ENCODE measurements around the gene XYLT1.
"Not testable (repeated sequence)": the region's sequence is repeated elsewhere in the genome, so short reads cannot be mapped to it uniquely, and the experiment has no call there.

The XYLT1 gene

GRCh38 chr16:17416461-17417311, 54.1 kb downstream of the XYLT1 start:
- TF ChIP-seq CTCF (IDR thresholded peaks at IDR 0.05; ENCODE audit: borderline replicate concordance, insufficient read depth, low read depth, low read length): peak; percentile 19; the same call in 1 of the 2 replicates
- peak overlapping the region; percentile 18 for H3K4me3 ChIP-seq (ENCODE audit: low read depth, low read length)

- no peak for TF ChIP-seq CTCF (IDR thresholded peaks at IDR 0.05; ENCODE audit: borderline replicate concordance, insufficient read depth, low read depth, low read length)
- no peak overlapping the region for H3K4me3 ChIP-seq (ENCODE audit: low read depth, low read length)
These were observed 55.8 kb downstream of the XYLT1 start for GRCh38 chr16:17414916-17415315.

GRCh38 chr16:17414421-17414820, 56.3 kb downstream of the XYLT1 start:
- no peak overlapping the region for H3K4me3 ChIP-seq (ENCODE audit: low read depth, low read length)
- TF ChIP-seq CTCF (IDR thresholded peaks at IDR 0.05; ENCODE audit: borderline replicate concordance, insufficient read depth, low read depth, low read length): no peak

GRCh38 chr16:17413508-17413907, 57.3 kb downstream of the XYLT1 start:
- TF ChIP-seq CTCF (IDR thresholded peaks at IDR 0.05; ENCODE audit: borderline replicate concordance, insufficient read depth, low read depth, low read length): no peak
- H3K4me3 ChIP-seq (ENCODE audit: low read depth, low read length): no peak overlapping the region

- no peak overlapping the region for H3K4me3 ChIP-seq (ENCODE audit: low read depth, low read length)
- no peak for TF ChIP-seq CTCF (IDR thresholded peaks at IDR 0.05; ENCODE audit: borderline replicate concordance, insufficient read depth, low read depth, low read length)
These were observed 58.0 kb downstream of the XYLT1 start for GRCh38 chr16:17412791-17413190.

DNA sequence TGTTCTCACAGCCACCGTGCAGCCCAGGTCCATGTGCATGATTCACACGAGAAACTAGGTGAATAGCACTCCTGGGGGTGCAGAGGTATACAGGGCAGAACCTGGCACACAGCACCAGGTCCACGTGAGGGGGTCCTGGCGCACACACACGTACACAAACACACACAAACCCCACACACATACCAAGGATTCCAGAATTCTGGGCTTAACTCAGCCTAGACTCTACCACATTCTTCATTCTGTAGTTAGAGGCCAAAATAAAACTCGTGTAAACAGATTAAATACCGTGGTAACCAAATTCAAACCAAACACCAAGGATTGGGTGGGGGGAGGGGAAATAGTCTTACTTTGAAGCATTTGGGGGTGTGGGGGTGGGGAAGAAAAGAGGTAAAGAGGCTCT, 58.5 kb downstream of the XYLT1 start:
- no peak overlapping the region for H3K4me3 ChIP-seq (ENCODE audit: low read depth, low read length)
- no peak for TF ChIP-seq CTCF (IDR thresholded peaks at IDR 0.05; ENCODE audit: borderline replicate concordance, insufficient read depth, low read depth, low read length)

DNA sequence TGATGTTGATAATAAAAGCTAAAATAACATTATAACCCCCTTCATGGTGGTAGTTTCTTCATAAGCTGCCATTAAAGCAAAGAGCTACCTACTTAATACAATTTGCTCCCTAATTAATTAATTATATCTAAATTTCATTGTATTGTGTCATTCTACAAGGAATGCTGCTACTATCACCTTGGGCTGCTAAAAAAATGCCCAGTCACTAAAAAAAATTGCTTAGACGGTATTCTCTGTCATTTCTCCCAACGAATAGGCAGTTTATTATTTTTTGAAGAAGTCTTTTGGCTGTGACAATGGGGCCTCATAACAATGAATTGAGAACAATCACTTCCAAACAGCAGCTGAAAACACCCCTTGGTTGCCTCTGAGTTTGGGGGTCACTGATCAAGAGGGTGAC, 59.5 kb downstream of the XYLT1 start:
- TF ChIP-seq CTCF (IDR thresholded peaks at IDR 0.05; ENCODE audit: borderline replicate concordance, insufficient read depth, low read depth, low read length): no peak

GRCh38 chr16:17410316-17410715, 60.4 kb downstream of the XYLT1 start:
- not testable (repeated sequence) for H3K4me3 ChIP-seq (ENCODE audit: low read depth, low read length)

More for the DNA sequence above, 59.5 kb downstream of the XYLT1 start:
- H3K4me3 ChIP-seq (ENCODE audit: low read depth, low read length): no peak overlapping the region

Measured in GM12875 (cell line).